SK-N-SH treated with all-trans-retinoic acid at 6 μM for 48 hours (cell line): ENCODE measurements around the gene CA11.

ENCODE experiments used
- ATAC-seq: fragments of 200-7000 bp; cut with Tn5 transposase; 3 replicates; pipeline ENCODE4 v1.9.1; 2020; ENCODE audit warnings: mild to moderate bottlenecking, moderate library complexity
- ARNTL ChIP-seq: fragments of 450-650 bp; formaldehyde crosslinking; IDR thresholded peaks from 2 replicates; pipeline ENCODE4 v1.5.0; 2020; ENCODE audit warnings: low read depth, mild to moderate bottlenecking, moderate library complexity, borderline replicate concordance
- CREB5 ChIP-seq: fragments of 250-450 bp; sonication (Bioruptor Pico); IDR thresholded peaks from 2 replicates; pipeline ENCODE4 v1.5.1; 2020; ENCODE audit warnings: low read depth, mild to moderate bottlenecking, moderate library complexity
- CSDC2 ChIP-seq: fragments of 250-450 bp; sonication (Bioruptor Pico); IDR thresholded peaks from 2 replicates; pipeline ENCODE4 v1.5.0; 2020; ENCODE audit warnings: mild to moderate bottlenecking, moderate library complexity
- ESRRG ChIP-seq: fragments of 250-450 bp; sonication (Bioruptor Pico); IDR thresholded peaks from 2 replicates; pipeline ENCODE4 v1.6.1; 2021; ENCODE audit warnings: mild to moderate bottlenecking
- GLIS3 ChIP-seq: fragments of 250-450 bp; sonication (Bioruptor Pico); IDR thresholded peaks from 2 replicates; pipeline ENCODE4 v1.5.0; 2020; ENCODE audit warnings: mild to moderate bottlenecking, moderate library complexity
- ISL1 ChIP-seq: fragments of 250-450 bp; sonication (Bioruptor Pico); IDR thresholded peaks from 2 replicates; pipeline ENCODE4 v2.1.2; 2022; ENCODE audit warnings: mild to moderate bottlenecking, moderate library complexity
- PATZ1 ChIP-seq: fragments of 250-450 bp; sonication (Bioruptor Pico); IDR thresholded peaks from 2 replicates; pipeline ENCODE4 v1.8.0; 2020; ENCODE audit warnings: mild to moderate bottlenecking, moderate library complexity, borderline replicate concordance
- POU6F1 ChIP-seq: fragments of 250-450 bp; sonication (Bioruptor Pico); IDR thresholded peaks from 2 replicates; pipeline ENCODE4 v1.8.0; 2021; ENCODE audit warnings: low read depth, mild to moderate bottlenecking, moderate library complexity, borderline replicate concordance
- PPARA ChIP-seq: fragments of 250-450 bp; sonication (Bioruptor Pico); IDR thresholded peaks from 2 replicates; pipeline ENCODE4 v1.5.0; 2020; ENCODE audit warnings: mild to moderate bottlenecking, borderline replicate concordance
- RARB ChIP-seq: fragments of 250-450 bp; sonication (Bioruptor Pico); IDR thresholded peaks from 2 replicates; pipeline ENCODE4 v1.8.0; 2021; ENCODE audit warnings: mild to moderate bottlenecking, moderate library complexity
- SNAI2 ChIP-seq: fragments of 250-450 bp; sonication (Bioruptor Pico); IDR thresholded peaks from 2 replicates; pipeline ENCODE4 v1.5.0; 2020; ENCODE audit warnings: mild to moderate bottlenecking, moderate library complexity
- TCF4 ChIP-seq: fragments of 250-450 bp; sonication (Bioruptor Pico); IDR thresholded peaks from 2 replicates; pipeline ENCODE4 v1.8.0; 2021; ENCODE audit warnings: mild to moderate bottlenecking, moderate library complexity, borderline replicate concordance
- TOX ChIP-seq: fragments of 250-450 bp; sonication (Bioruptor Pico); IDR thresholded peaks from 2 replicates; pipeline ENCODE4 v1.8.0; 2021; ENCODE audit warnings: mild to moderate bottlenecking, moderate library complexity, borderline replicate concordance
- TSHZ2 ChIP-seq: fragments of 250-450 bp; sonication (Bioruptor Pico); IDR thresholded peaks from 2 replicates; pipeline ENCODE4 v1.5.0; 2020; ENCODE audit warnings: mild to moderate bottlenecking, moderate library complexity
- ZC3H10 ChIP-seq: fragments of 250-450 bp; sonication (Bioruptor Pico); IDR thresholded peaks from 2 replicates; pipeline ENCODE4 v1.5.1; 2021; ENCODE audit warnings: mild to moderate bottlenecking, moderate library complexity
- ZFP3 ChIP-seq: fragments of 250-450 bp; sonication (Bioruptor Pico); IDR thresholded peaks from 2 replicates; pipeline ENCODE4 v1.5.0; 2020; ENCODE audit warnings: mild to moderate bottlenecking, moderate library complexity
- ZFP30 ChIP-seq: fragments of 450-650 bp; formaldehyde crosslinking; IDR thresholded peaks from 2 replicates; pipeline ENCODE4 v1.5.0; 2022; ENCODE audit warnings: mild to moderate bottlenecking, moderate library complexity
- ZNF565 ChIP-seq: fragments of 450-650 bp; formaldehyde crosslinking; conservative IDR thresholded peaks from 2 replicates; pipeline ENCODE4 v1.5.0; 2020; ENCODE audit warnings: low read depth, mild to moderate bottlenecking, moderate library complexity
- ZNF70 ChIP-seq: fragments of 450-650 bp; formaldehyde crosslinking; IDR thresholded peaks from 2 replicates; pipeline ENCODE4 v1.5.0; 2020; ENCODE audit warnings: mild to moderate bottlenecking, moderate library complexity
- TF ChIP-seq, protein P1 (sequence below): fragments of 250-450 bp; sonication (Bioruptor Pico); IDR thresholded peaks from 2 replicates; pipeline ENCODE4 v1.5.1; 2021; ENCODE audit warnings: mild to moderate bottlenecking, moderate library complexity

Gene CA11

GRCh38 chr19:48670699-48671445 is 24.9 kb upstream of the CA11 start (continued):
- TF ChIP-seq, protein P1, sequence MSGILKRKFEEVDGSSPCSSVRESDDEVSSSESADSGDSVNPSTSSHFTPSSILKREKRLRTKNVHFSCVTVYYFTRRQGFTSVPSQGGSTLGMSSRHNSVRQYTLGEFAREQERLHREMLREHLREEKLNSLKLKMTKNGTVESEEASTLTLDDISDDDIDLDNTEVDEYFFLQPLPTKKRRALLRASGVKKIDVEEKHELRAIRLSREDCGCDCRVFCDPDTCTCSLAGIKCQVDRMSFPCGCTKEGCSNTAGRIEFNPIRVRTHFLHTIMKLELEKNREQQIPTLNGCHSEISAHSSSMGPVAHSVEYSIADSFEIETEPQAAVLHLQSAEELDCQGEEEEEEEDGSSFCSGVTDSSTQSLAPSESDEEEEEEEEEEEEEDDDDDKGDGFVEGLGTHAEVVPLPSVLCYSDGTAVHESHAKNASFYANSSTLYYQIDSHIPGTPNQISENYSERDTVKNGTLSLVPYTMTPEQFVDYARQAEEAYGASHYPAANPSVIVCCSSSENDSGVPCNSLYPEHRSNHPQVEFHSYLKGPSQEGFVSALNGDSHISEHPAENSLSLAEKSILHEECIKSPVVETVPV (CRISPR knock-in tag): no peak
- TF ChIP-seq TCF4 (CRISPR knock-in tag) (no peak), ARNTL (CRISPR knock-in tag) (no peak), POU6F1 (no peak), ZNF565 (CRISPR knock-in tag) (no peak), TSHZ2 (CRISPR knock-in tag) (no peak)
- TF ChIP-seq, all 23 proteins: peak for 0

DNA sequence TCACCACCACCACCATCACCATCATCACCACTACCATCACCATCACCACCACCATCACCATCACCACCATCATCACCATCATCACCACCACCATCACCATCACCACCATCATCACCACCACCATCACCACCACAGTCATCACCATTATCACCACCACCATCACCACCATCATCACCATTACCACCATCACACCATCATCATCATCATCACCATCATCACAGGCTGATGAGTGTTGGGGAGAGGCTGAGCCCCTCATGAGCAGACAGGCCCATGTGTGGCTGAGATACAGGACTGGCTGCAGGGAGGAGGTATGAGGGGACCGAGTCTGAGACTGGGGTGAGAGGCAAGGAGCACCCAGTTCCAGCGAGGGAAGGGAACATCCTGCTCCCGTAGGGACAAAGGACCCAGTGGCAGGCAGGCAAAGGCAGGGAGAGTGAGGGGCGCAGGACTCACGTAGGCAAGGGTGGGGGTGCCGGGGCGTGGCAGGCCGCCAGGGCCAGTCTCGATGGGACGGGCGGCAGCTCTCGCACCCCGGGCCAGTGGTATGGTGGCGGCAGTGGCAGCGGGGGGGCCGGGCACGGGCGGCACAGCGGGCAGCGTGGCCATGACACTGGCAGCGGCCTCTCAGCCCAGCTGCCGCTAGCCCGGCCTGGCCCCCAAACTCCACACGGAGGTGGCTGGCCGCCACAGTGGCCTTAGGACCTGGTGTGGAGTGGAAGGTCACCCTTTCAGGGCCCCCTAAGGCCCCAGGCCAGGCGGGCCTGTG is 24.1 kb upstream of the CA11 start:
- TF ChIP-seq ZNF565 (CRISPR knock-in tag): no peak
- no peak for ATAC-seq

- TF ChIP-seq ARNTL (CRISPR knock-in tag): no peak
- no peak for ATAC-seq
Measured at GRCh38 chr19:48668761-48669160, 22.8 kb upstream of the CA11 start.

DNA sequence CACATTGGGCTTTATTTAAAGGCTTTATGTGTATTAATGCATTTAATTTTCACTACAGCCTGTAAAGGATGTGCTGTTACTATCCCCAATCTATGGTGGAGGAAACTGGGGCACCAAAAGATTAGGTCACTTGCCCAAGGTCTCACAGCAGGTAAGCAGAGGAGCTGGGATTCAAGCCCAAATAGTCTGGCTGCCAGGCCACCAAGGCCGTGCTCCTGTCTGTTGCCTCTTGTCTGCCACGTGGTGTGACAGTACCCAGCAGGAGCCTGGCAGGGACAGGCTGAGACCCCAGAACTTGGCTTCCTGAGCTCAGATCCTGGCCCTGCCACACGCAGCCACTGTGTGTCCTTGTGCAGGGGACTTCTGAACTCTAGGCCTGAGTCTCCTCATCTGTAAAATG is 22.3 kb upstream of the CA11 start:
- TF ChIP-seq GLIS3 (CRISPR knock-in tag) (no peak), ZFP30 (CRISPR knock-in tag) (no peak), ZC3H10 (CRISPR knock-in tag) (no peak), TCF4 (CRISPR knock-in tag) (no peak), CSDC2 (CRISPR knock-in tag) (no peak), ZNF70 (CRISPR knock-in tag) (no peak), SNAI2 (CRISPR knock-in tag) (no peak), ISL1 (CRISPR knock-in tag) (no peak), PATZ1 (CRISPR knock-in tag) (no peak), ZNF565 (CRISPR knock-in tag) (no peak), CREB5 (CRISPR knock-in tag) (no peak), ZFP3 (CRISPR knock-in tag) (no peak), PPARA (CRISPR knock-in tag) (no peak), TOX (CRISPR knock-in tag) (no peak), RARB (CRISPR knock-in tag) (no peak), ESRRG (CRISPR knock-in tag) (no peak)
- TF ChIP-seq, all 23 proteins: peak for 0
- ATAC-seq: no peak
